B cell (primary cell): ENCODE data around the gene AGAP1.

Experiments
- EZH2 ChIP-seq: IDR thresholded peaks from 2 replicates; pipeline ENCODE4 v1.6.1; 2012; ENCODE audit warnings: borderline replicate concordance, low read depth, mild to moderate bottlenecking, moderate library complexity, low read length; ENCODE audit not compliant: insufficient read depth, poor library complexity, severe bottlenecking
- TF ChIP-seq, protein P1 (sequence below): fragments of 200-600 bp; IDR thresholded peaks from one replicate; pipeline ENCODE4 v1.8.0; 2022; ENCODE audit warnings: antibody characterized with exemption, mild to moderate bottlenecking

DNA sequence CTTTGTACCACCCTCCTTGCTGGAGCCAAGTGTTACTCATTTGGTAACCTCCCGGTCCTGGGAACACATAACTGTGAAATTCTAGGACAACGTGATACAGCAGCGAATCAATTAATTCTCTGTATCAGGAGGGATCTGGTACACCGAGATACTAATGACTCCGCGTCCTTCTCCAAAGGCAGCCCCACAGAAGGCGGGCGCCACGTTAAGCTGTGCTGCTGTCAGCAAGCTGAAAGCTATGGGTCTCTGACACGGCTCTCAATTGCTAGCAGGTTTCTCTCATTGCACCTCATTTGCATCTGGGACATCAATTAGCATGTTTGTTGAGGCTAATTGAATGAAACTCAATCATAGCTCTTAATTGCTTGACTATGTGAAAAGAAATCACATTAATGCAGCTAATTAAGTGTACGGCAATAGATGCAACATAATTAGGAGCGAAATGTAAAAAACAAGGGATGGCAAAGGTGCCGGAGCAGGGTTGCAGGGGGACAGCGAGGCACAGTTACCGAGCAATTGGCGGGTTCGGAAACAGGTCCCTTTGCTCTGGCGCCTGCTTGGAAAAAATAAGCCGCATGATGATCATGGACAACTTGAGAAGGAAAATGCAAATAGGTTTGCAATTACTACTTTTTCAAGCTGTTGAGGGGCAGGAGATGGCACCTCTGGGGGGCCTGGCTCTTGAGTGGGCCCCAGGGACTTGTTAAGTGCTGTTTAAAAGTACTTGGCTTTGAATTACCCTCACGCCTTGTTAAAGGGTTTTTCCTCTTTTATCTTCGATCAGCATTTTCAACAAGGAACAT, 410.1 kb downstream of the AGAP1 start:
- TF ChIP-seq EZH2: no peak
- TF ChIP-seq, protein P1, sequence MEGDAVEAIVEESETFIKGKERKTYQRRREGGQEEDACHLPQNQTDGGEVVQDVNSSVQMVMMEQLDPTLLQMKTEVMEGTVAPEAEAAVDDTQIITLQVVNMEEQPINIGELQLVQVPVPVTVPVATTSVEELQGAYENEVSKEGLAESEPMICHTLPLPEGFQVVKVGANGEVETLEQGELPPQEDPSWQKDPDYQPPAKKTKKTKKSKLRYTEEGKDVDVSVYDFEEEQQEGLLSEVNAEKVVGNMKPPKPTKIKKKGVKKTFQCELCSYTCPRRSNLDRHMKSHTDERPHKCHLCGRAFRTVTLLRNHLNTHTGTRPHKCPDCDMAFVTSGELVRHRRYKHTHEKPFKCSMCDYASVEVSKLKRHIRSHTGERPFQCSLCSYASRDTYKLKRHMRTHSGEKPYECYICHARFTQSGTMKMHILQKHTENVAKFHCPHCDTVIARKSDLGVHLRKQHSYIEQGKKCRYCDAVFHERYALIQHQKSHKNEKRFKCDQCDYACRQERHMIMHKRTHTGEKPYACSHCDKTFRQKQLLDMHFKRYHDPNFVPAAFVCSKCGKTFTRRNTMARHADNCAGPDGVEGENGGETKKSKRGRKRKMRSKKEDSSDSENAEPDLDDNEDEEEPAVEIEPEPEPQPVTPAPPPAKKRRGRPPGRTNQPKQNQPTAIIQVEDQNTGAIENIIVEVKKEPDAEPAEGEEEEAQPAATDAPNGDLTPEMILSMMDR: no peak
